H1 (cell line): ENCODE results near the gene STXBP2. TPM values are rescaled to one million over a fixed set of nuclear protein-coding genes. Genes with fewer than 3 reads are reported as not detected.
A peak's percentile ranks its signal among the peaks of the same experiment; 100 is the strongest.

Experiments used
- CTCF ChIA-PET: fragments of 300-600 bp; sonication (Branson Sonifier 250); formaldehyde crosslinking; loops from one replicate; lab custom pipeline; 2021; ENCODE audit not compliant: partially characterized antibody; lab: Charles Lee
- POLR2A ChIA-PET: fragments of 300-600 bp; sonication (Branson Sonifier 250); formaldehyde crosslinking; loops from one replicate; lab custom pipeline; 2021; ENCODE audit warnings: inconsistent platforms; ENCODE audit not compliant: partially characterized antibody; lab: Charles Lee
- DNase-seq, 2 experiments: peaks; one replicate each; pipeline versions ENCODE4 v3.0.0 to v3.0.0-alpha.2; 2010 to 2022; ENCODE audit warnings: low spot score in 2 of 2, low read depth in 1 of 2, mixed read lengths in 1 of 2
- FAIRE-seq: peaks from 2 replicates; lab custom pipeline; 2011; peaks lifted over from hg19 to GRCh38; lab: Jason Lieb, UNC
- H2AFZ ChIP-seq: 2 replicates; pipeline ENCODE4 v1.8.1; 2012; ENCODE audit warnings: low read length, inconsistent platforms
- H2AK5ac ChIP-seq: 2 replicates; pipeline ENCODE4 v1.6.1; 2013; ENCODE audit warnings: low read depth, low read length
- H2BK120ac ChIP-seq: replicated peaks from 2 replicates; pipeline ENCODE3; 2013; ENCODE audit warnings: low read depth, low read length, inconsistent platforms
- H2BK12ac ChIP-seq: 2 replicates; pipeline ENCODE4 v1.6.1; 2013; ENCODE audit warnings: low read depth, low read length
- H2BK15ac ChIP-seq: 2 replicates; pipeline ENCODE4 v1.6.1; 2013; ENCODE audit warnings: low read length
- H2BK20ac ChIP-seq: 2 replicates; pipeline ENCODE4 v1.6.1; 2013; ENCODE audit warnings: low read length
- H2BK5ac ChIP-seq: 2 replicates; pipeline ENCODE4 v1.6.1; 2013; ENCODE audit warnings: low read depth, low read length
- H3K14ac ChIP-seq: 2 replicates; pipeline ENCODE4 v1.6.1; 2013; ENCODE audit warnings: inconsistent platforms; ENCODE audit not compliant: insufficient read length
- H3K18ac ChIP-seq: 2 replicates; pipeline ENCODE4 v1.6.1; 2013; ENCODE audit warnings: low read length; ENCODE audit errors: extremely low read depth
- H3K23ac ChIP-seq: 2 replicates; pipeline ENCODE4 v1.6.1; 2013; ENCODE audit warnings: inconsistent platforms; ENCODE audit not compliant: insufficient read length
- H3K23me2 ChIP-seq: 2 replicates; pipeline ENCODE4 v1.6.1; 2013; ENCODE audit warnings: low read depth, low read length
- H3K27ac ChIP-seq: 2 replicates; pipeline ENCODE4 v1.6.1; 2011; ENCODE audit warnings: low read depth, low read length, inconsistent platforms
- H3K27me3 ChIP-seq, 4 experiments: replicated peaks in 1 of 4; 1 replicate in 1 of 4; 2 replicates in 3 of 4; pipeline versions ENCODE4 v1.6.1 to v1.8.1; 2011 to 2013; ENCODE audit warnings: low read length in 3 of 4, mild to moderate bottlenecking in 3 of 4, inconsistent platforms in 2 of 4, mixed read lengths in 2 of 4, moderate library complexity in 1 of 4; ENCODE audit not compliant: control insufficient read depth in 3 of 4, insufficient read depth in 3 of 4; ENCODE audit errors: extremely low read depth in 1 of 4
- H3K36me3 ChIP-seq, 4 experiments: 2 replicates each; pipeline versions ENCODE4 v1.6.1 to v1.8.1; 2011 to 2013; ENCODE audit warnings: mild to moderate bottlenecking in 4 of 4, low read length in 3 of 4, moderate library complexity in 2 of 4, control low read depth in 1 of 4, inconsistent platforms in 1 of 4; ENCODE audit not compliant: insufficient read depth in 4 of 4, control insufficient read depth in 2 of 4
- H3K4ac ChIP-seq: replicated peaks from 2 replicates; pipeline ENCODE3; 2013; ENCODE audit warnings: low read length, low read depth, mixed read lengths, inconsistent platforms; ENCODE audit not compliant: insufficient read length
- H3K4me1 ChIP-seq, 4 experiments: replicated peaks in 1 of 4; 1 replicate in 1 of 4; 2 replicates in 3 of 4; pipeline versions ENCODE4 v1.6.1 to v1.8.1; 2011 to 2013; ENCODE audit warnings: low read length in 3 of 4, inconsistent platforms in 2 of 4, mixed read lengths in 1 of 4; ENCODE audit not compliant: insufficient read depth in 4 of 4, control insufficient read depth in 3 of 4
- H3K4me2 ChIP-seq, 2 experiments: 2 replicates each; pipeline versions ENCODE4 v1.6.1 to v1.8.1; 2011 to 2013; ENCODE audit warnings: low read depth in 2 of 2, low read length in 2 of 2, control low read depth in 1 of 2, inconsistent platforms in 1 of 2, mild to moderate bottlenecking in 1 of 2; ENCODE audit not compliant: insufficient read depth in 1 of 2
- H3K4me3 ChIP-seq, 4 experiments: fragments of 200-600, 300-600 bp in 1 of 4; sonication (generic), shearing (Covaris generic), sonication (Bioruptor Twin) in 1 of 4; 2 replicates each; pipeline versions ENCODE4 v1.5.1 to v1.8.1; 2011 to 2016; ENCODE audit warnings: low read length in 4 of 4, low read depth in 3 of 4, control low read depth in 2 of 4, inconsistent platforms in 2 of 4, mild to moderate bottlenecking in 2 of 4, mixed read lengths in 1 of 4, moderate library complexity in 1 of 4; ENCODE audit not compliant: insufficient read depth in 2 of 4; ENCODE audit errors: extremely low read depth in 1 of 4
- H3K56ac ChIP-seq: replicated peaks from 2 replicates; pipeline ENCODE3; 2013; ENCODE audit warnings: low read depth, mild to moderate bottlenecking, mixed read lengths, low read length, inconsistent platforms; ENCODE audit not compliant: insufficient read length
- H3K79me1 ChIP-seq: 2 replicates; pipeline ENCODE4 v1.6.1; 2013; ENCODE audit warnings: low read depth, low read length, control low read depth
- H3K79me2 ChIP-seq, 2 experiments: 2 replicates each; pipeline versions ENCODE4 v1.6.1 to v1.8.1; 2012 to 2013; ENCODE audit warnings: low read length in 2 of 2, mild to moderate bottlenecking in 2 of 2, inconsistent platforms in 1 of 2; ENCODE audit not compliant: insufficient read depth in 2 of 2, control insufficient read depth in 1 of 2
- H3K9ac ChIP-seq, 4 experiments: replicated peaks in 1 of 4; 1 replicate in 1 of 4; 2 replicates in 3 of 4; pipeline versions ENCODE4 v1.6.1 to v1.8.1; 2011 to 2013; ENCODE audit warnings: low read depth in 3 of 4, low read length in 3 of 4, control low read depth in 2 of 4, mild to moderate bottlenecking in 2 of 4, moderate library complexity in 2 of 4, inconsistent platforms in 1 of 4; ENCODE audit errors: extremely low read depth in 1 of 4
- H3K9me3 ChIP-seq, 2 experiments: 2 replicates each; pipeline versions ENCODE4 v1.6.1 to v1.8.1; 2012 to 2013; ENCODE audit warnings: mild to moderate bottlenecking in 2 of 2, moderate library complexity in 2 of 2, control low read depth in 1 of 2, inconsistent platforms in 1 of 2, low read depth in 1 of 2, low read length in 1 of 2, mixed read lengths in 1 of 2; ENCODE audit not compliant: insufficient read depth in 2 of 2
- H4K20me1 ChIP-seq, 2 experiments: replicated peaks in 1 of 2; 2 replicates each; pipeline versions ENCODE3 to v1.8.1; 2011 to 2013; ENCODE audit warnings: inconsistent platforms in 2 of 2, low read length in 2 of 2, mild to moderate bottlenecking in 1 of 2; ENCODE audit not compliant: insufficient read depth in 2 of 2, control insufficient read depth in 1 of 2
- H4K5ac ChIP-seq: 2 replicates; pipeline ENCODE4 v1.6.1; 2013; ENCODE audit warnings: low read length, low read depth, mixed read lengths, inconsistent platforms; ENCODE audit not compliant: insufficient read length
- H4K8ac ChIP-seq: 2 replicates; pipeline ENCODE4 v1.8.0; 2013; ENCODE audit warnings: mild to moderate bottlenecking, moderate library complexity, low read length, inconsistent platforms; ENCODE audit not compliant: insufficient read depth; ENCODE audit errors: extremely low read depth
- H4K91ac ChIP-seq: replicated peaks from 2 replicates; pipeline ENCODE3; 2013; ENCODE audit warnings: low read length, mixed read lengths, inconsistent platforms; ENCODE audit not compliant: insufficient read length
- CBX8 ChIP-seq: fragments of 300-800, 300-1000 bp; sonication (generic); IDR thresholded peaks from 2 replicates; pipeline ENCODE4 v1.7.1; 2016; ENCODE audit warnings: low read depth, low read length, borderline replicate concordance
- CREB1 ChIP-seq: IDR thresholded peaks from 2 replicates; pipeline ENCODE4 v1.6.1; 2012; ENCODE audit warnings: inconsistent platforms
- KDM1A ChIP-seq: fragments of 200-600, 300-600 bp; sonication (generic); IDR thresholded peaks from 2 replicates; pipeline ENCODE4 v1.7.1; 2016; ENCODE audit warnings: mild to moderate bottlenecking, low read length, borderline replicate concordance
- KDM4A ChIP-seq: IDR thresholded peaks from one replicate; pipeline ENCODE4 v1.7.1; 2012; ENCODE audit warnings: low read depth, mild to moderate bottlenecking, moderate library complexity, low read length, inconsistent platforms; ENCODE audit not compliant: severe bottlenecking
- WGBS, 2 experiments: shearing (Covaris generic) in 1 of 2; methylation state at CpG; one replicate each; pipeline versions ENCODE4 v1.1.6 to v1.1.7; 2013 to 2015; ENCODE audit warnings: low lambda C conversion rate in 2 of 2, mixed read lengths in 2 of 2, inconsistent platforms in 1 of 2, low coverage in 1 of 2, missing lambda C conversion rate in 1 of 2; ENCODE audit not compliant: insufficient replicate concordance in 2 of 2, insufficient coverage in 1 of 2, insufficient read length in 1 of 2; ENCODE audit errors: extremely low coverage in 1 of 2, missing lambda C conversion rate in 1 of 2; 5-methylcytosine and 5-hydroxymethylcytosine counted together
- polyA plus RNA-seq, 7 experiments: library from polyadenylated mRNA; depleted of rRNA in 3 of 7; stranded (reverse) in 5 of 7; unstranded in 2 of 7; fragments of >200 nt in 5 of 7; fragments of 200-250 nt in 2 of 7; gene quantifications; 1 replicate in 5 of 7; 2 replicates in 1 of 7; 4 replicates in 1 of 7; pipeline versions ENCODE4 v1.2.1 to v1.2.3, GENCODE V29; 2011 to 2013; ENCODE audit warnings: missing spikeins in 2 of 7, mixed read lengths in 2 of 7
- total RNA-seq: library from RNA; stranded (reverse); fragmentation: NEBNext Ultra II Directional; extraction: Animal tissue kit (Norgen Biotek cat#: 25700); gene quantifications from 2 replicates; pipeline ENCODE4 v1.2.1, GENCODE V29; 2021
- TF ChIP-seq, protein P1 (sequence below): IDR thresholded peaks from 2 replicates; pipeline ENCODE4 v1.6.1; 2012; ENCODE audit warnings: low read length, inconsistent platforms

The STXBP2 gene
- total and polyA plus RNA-seq, 2 of the 8 experiments (the other 6 are each of a cell fraction or from before 2014, with no cell fraction given), result 52.9 to 53.8 TPM

DNA sequence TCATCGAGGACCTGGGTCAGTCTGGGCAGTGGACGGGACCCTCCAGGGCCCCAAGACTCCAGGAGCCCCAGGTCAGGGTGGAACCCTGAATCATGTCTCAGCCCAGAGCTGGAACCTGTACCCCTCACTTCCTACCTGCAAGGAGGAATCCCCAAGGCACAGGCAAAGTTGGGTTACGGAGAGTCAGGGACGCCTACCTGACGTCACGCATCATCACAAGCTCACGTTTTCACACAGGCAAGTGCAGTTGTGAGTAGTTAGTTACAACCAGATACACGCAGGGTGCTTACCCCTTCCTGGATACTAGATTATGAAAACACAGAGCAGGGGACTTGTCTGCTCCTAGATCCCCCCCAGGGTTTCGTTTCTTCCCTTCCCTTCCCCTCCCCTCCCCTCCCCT, 33.9 kb downstream of the STXBP2 start:
- Histone ChIP-seq H2BK15ac (no peak overlapping the region), H3K27me3 (peaks cover 0 to 18% (median 11%) of the 10 kb centered on the region in 4 experiments; a peak in 4 of 7 replicates), H2BK12ac (no peak overlapping the region), H2AK5ac (no peak overlapping the region; the same call in 1 of the 2 replicates), H3K56ac (no peak overlapping the region), H4K5ac (peak overlapping the region; percentile 43), H3K4me2 (peak overlapping the region; percentile 70 to 86), H2BK20ac (0 out of 2 replicates have a peak overlapping the region, but pooled peaks have one; percentile 72), H2BK120ac (peak overlapping the region; percentile 43), H3K79me1 (no peaks in the 10 kb centered on the region), H3K9ac (no peak overlapping the region), H3K23me2 (peaks cover 2% of the 10 kb centered on the region; the same call in 1 of the 2 replicates), H3K14ac (no peak overlapping the region), H3K4me3 (peak overlapping the region; percentile 2 to 70 (median 48); a peak in 7 of 8 replicates), H4K8ac (peak overlapping the region; percentile 79; the same call in 1 of the 2 replicates), H3K36me3 (no peaks in the 10 kb centered on the region), H4K91ac (peak overlapping the region; percentile 85), H3K4ac (no peak overlapping the region), H2AFZ (peak overlapping the region; percentile 92), H3K79me2 (no peaks in the 10 kb centered on the region), H4K20me1 (no peaks in the 10 kb centered on the region), H3K4me1 (peaks cover 0 to 3% (median 1%) of the 10 kb centered on the region in 4 experiments; a peak in 1 of 7 replicates), H3K23ac (no peak overlapping the region), H2BK5ac (0 out of 2 replicates have a peak overlapping the region, but pooled peaks have one; percentile 12), H3K9me3 (no peaks in the 10 kb centered on the region), H3K18ac (peak overlapping the region; percentile 78; the same call in 1 of the 2 replicates), H3K27ac (no peak overlapping the region)
- TF ChIP-seq CBX8 (no peak), CREB1 (peak; percentile 72; the same call in 1 of the 2 replicates), KDM4A (peak; percentile 44), KDM1A (no peak)
- TF ChIP-seq, protein P1, sequence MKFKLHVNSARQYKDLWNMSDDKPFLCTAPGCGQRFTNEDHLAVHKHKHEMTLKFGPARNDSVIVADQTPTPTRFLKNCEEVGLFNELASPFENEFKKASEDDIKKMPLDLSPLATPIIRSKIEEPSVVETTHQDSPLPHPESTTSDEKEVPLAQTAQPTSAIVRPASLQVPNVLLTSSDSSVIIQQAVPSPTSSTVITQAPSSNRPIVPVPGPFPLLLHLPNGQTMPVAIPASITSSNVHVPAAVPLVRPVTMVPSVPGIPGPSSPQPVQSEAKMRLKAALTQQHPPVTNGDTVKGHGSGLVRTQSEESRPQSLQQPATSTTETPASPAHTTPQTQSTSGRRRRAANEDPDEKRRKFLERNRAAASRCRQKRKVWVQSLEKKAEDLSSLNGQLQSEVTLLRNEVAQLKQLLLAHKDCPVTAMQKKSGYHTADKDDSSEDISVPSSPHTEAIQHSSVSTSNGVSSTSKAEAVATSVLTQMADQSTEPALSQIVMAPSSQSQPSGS, result no peak
- no peak for FAIRE-seq
- peak in 1 of 2 experiments; percentile 60 for DNase-seq
- CTCF ChIA-PET, result interaction anchor here (0.5 to 4.7 kb wide), 8 partner anchors 10 to 340 kb away, joined by 3 to 32 read pairs (median 4); partner anchors contain the start of gene TRAPPC5
- POLR2A ChIA-PET, result interaction anchor here (0.5 to 1.2 kb wide), 2 partner anchors 10 to 130 kb away, joined by 3 read pairs; partner anchors contain the start of gene TRAPPC5
- 76% methylated on average over 8 of the region's 9 CpGs; no CpG with 5 or more reads in 1 of the 2 experiments for WGBS, 2 experiments
